AG04449 (cell line): Measurements from ENCODE around the gene SCGB3A1.

Source experiments
- CTCF ChIA-PET: fragments of 350-600 bp; formaldehyde crosslinking; extraction: SDS; loops from one replicate; lab custom pipeline; 2021; ENCODE audit warnings: antibody characterized with exemption; lab: Yijun Ruan, JAX
- POLR2A ChIA-PET: fragments of 400-600, 350-600 bp; formaldehyde crosslinking; extraction: SDS; loops from one replicate; lab custom pipeline; 2020; ENCODE audit warnings: antibody characterized with exemption, inconsistent platforms; lab: Yijun Ruan, JAX
- DNase-seq: peaks from one replicate; pipeline ENCODE4 v3.0.0-alpha.2; 2010; ENCODE audit warnings: low read depth, low spot score
- H3K4me3 ChIP-seq: 2 replicates; pipeline ENCODE4 v1.5.1; 2011; ENCODE audit warnings: low read depth, mild to moderate bottlenecking, control low read depth, low read length
- CTCF ChIP-seq: IDR thresholded peaks from one replicate; pipeline ENCODE4 v1.5.1; 2011; ENCODE audit warnings: mild to moderate bottlenecking, moderate library complexity, low read length, control low read depth, inconsistent platforms; ENCODE audit not compliant: insufficient read depth; ENCODE audit errors: missing control alignments

Gene SCGB3A1

DNA sequence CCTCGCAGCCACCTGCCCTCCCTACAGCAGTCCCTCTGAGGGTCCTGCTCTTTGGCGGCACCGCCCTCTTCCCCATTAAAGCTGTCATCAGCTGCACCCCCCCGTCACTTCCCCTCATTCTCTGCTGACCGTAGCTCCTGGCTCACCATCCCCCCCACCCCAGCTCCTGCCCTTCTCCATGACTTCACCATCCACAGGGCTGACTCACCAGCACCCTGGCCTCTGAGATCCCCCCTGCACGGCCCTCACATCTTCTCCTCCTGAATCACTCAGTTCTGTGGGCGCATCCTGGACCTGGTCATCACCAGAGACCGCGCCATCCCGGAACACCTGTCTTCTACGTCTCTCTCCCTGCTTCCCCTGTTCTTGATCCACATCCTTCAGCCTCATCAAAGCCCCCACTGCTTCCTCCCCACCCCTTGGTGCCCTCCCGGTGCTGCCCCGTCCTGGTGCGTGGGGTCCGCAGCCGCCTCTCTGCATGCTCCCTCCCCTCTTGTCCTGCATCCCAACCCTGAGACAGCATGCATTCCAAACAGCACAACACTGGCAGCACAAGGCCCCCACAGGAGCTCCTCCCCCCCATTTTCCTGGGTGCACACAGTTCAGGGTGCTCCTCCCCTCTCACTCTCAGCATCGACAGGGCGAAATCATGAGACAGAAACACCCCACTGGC, 45.2 kb upstream of the SCGB3A1 start:
- DNase-seq: no peak
- CTCF ChIA-PET: no interaction called here
- POLR2A ChIA-PET: no interaction called here
- no peak for TF ChIP-seq CTCF
- H3K4me3 ChIP-seq: no peak overlapping the region

DNA sequence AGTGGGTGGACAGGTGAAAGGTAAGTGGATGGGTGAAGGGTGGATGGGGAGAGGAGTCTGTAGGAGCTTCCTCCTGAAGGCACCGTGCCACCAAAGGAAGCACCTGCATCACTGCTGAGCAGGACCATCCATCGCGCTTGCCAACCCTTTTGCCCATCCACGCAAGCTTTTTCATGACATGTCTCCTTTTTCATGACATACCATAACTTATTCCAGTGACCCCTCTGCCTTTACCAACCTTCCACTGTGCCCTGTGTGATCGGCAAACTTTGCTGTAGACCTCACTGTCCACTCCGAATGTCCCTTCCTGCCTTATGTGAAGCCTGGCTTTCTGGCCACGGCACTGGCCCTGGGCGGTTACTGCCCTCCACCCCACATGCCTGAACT, 44.7 kb upstream of the SCGB3A1 start:
- DNase-seq: no peak
- no peak overlapping the region for H3K4me3 ChIP-seq
- ChIA-PET POLR2A (no interaction called here), CTCF (no interaction called here)
- no peak for TF ChIP-seq CTCF

GRCh38 chr5:180633283-180634177, 42.2 kb upstream of the SCGB3A1 start:
- ChIA-PET POLR2A (no interaction called here), CTCF (interaction anchor here (1.0 kb wide), 1 partner anchor 14 kb away, joined by 3 read pairs; no protein-coding TSS in a partner anchor)
- DNase-seq: no peak
- H3K4me3 ChIP-seq: no peak overlapping the region
- no peak for TF ChIP-seq CTCF

GRCh38 chr5:180632768-180633167, 41.5 kb upstream of the SCGB3A1 start:
- POLR2A ChIA-PET: no interaction called here
- H3K4me3 ChIP-seq: no peak overlapping the region
- TF ChIP-seq CTCF: no peak
- CTCF ChIA-PET: no interaction called here
- DNase-seq: no peak

DNA sequence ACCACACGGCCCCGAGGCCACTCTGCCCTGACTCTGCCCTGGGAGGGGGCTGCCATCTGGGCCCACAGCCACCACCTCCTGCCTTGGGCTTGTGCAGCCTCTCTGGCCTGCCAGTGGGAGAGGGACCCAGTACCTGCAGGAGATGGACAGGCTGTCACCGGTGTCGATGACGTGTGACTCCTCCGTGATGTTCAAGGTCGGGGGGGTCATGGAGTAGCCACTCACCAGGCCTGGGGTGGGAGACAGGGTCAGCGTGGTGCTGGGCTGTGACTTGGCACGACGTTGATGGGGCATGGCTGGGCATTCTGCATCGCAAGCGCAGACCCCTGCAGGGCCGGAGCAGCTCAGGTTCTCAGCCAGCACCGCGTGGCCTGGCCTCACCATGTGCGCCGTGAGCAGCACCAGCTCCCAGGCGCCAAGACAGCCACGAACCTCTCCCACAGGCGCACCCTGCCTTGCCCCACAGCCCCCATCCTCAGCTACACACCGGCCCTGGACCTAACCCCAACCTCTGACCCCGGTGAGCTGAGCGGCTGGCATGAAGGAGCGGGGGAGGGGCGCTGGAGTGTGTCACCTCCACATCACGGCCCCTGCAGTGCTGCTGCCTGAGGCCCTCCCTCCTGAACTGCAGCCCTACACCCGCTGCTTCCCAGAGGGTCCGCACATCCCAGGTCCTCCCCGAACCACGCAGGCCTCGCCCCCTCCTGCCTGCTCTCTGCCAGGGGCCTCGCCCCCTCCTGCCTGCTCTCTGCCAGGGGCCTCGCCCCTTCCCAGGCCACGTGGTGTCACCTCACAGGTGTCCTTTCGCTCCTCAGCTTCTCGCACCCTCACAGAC, 40.5 kb upstream of the SCGB3A1 start:
- DNase-seq: no peak
- ChIA-PET POLR2A (no interaction called here), CTCF (no interaction called here)
- no peak for TF ChIP-seq CTCF
- H3K4me3 ChIP-seq: no peak overlapping the region
